ENCODE results near the gene PCED1A.

PCED1A gene

DNA sequence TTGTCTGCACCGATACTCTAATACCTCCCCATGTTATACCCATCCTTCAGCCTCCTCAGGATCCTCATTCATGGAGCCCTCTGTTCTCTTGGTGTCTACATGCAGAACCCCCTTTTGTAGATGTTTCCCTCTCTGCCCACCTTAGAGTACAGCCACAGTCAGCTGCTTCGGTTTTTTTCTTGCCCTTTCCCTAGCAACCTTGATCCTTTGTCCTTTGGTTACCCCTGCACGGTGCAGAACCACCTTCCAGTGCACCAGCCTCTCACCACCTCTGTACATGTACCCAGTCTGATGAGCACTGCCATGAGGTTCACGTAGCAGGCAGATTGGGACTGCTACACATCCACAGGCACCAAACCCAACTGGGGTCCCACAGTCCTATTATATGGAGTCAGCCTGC lies 7.3 kb upstream of the PCED1A start:
- no peak for DNase-seq (ENCODE audit: insufficient read length, low spot score)
- FAIRE-seq, result no peak
- TF ChIP-seq TAF1 (IDR thresholded peaks at IDR 0.05; ENCODE audit: low read depth, low read length), result no peak
- no peak for TF ChIP-seq SPI1 (IDR thresholded peaks at IDR 0.05; ENCODE audit: low read depth, low read length)
- no peak for TF ChIP-seq POLR2AphosphoS5 (IDR thresholded peaks at IDR 0.05; ENCODE audit: low read depth, low read length)
- TF ChIP-seq PAX5 (IDR thresholded peaks at IDR 0.05; ENCODE audit: insufficient read depth, low read length, severe bottlenecking), result no peak
- no peak for TF ChIP-seq POLR2A (IDR thresholded peaks at IDR 0.05; ENCODE audit: low read depth, low read length)
- TF ChIP-seq POU2F2 (IDR thresholded peaks at IDR 0.05; ENCODE audit: low read depth, low read length), result no peak

DNA sequence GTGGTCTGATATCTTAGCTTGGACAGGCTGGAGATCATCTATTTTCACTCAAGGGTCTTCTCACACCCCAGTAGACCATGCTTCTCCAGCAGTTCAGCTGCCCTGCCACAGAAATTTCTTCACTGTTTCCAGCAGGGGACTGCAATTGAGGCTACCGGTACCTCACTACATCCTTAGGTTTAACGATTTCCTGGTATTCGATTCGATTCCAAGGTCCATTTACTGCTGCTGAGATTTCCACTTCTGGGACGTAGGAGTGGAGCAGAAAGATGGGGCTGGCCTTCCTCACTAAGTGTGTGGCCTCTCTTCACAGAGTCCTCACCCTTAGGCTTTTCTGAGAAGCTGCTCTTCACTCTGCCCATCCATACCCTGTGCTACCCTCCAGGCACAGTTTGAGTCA lies 6.2 kb upstream of the PCED1A start:
- FAIRE-seq (no peak), DNase-seq (ENCODE audit: insufficient read length, low spot score) (no peak)
- TF ChIP-seq TAF1 (IDR thresholded peaks at IDR 0.05; ENCODE audit: low read depth, low read length) (no peak), PAX5 (IDR thresholded peaks at IDR 0.05; ENCODE audit: insufficient read depth, low read length, severe bottlenecking) (no peak), POLR2AphosphoS5 (IDR thresholded peaks at IDR 0.05; ENCODE audit: low read depth, low read length) (no peak)

DNA sequence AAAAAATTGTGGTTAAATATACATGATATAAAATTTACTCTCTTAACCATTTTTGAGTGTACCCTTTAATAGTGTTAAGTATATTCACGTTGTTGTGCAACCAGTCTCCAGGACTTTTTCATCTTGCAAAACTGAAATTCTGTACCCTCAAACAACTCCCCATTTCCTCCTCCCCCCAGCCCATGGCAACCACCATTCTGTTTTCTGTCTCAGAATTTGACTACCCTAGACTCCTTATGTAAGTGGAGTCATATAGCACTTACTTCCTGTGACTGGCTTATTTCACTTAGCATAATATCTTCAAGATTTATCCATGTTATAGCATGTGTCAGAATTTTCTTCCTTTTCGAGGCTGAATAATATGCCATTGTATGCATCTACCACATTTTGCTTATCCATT lies 5.2 kb upstream of the PCED1A start:
- TF ChIP-seq TAF1 (IDR thresholded peaks at IDR 0.05; ENCODE audit: low read depth, low read length) (no peak), POLR2A (IDR thresholded peaks at IDR 0.05; ENCODE audit: low read depth, low read length) (no peak), POU2F2 (IDR thresholded peaks at IDR 0.05; ENCODE audit: low read depth, low read length) (no peak), SPI1 (IDR thresholded peaks at IDR 0.05; ENCODE audit: low read depth, low read length) (no peak), POLR2AphosphoS5 (IDR thresholded peaks at IDR 0.05; ENCODE audit: low read depth, low read length) (no peak)
- FAIRE-seq, result no peak
- DNase-seq (ENCODE audit: insufficient read length, low spot score), result no peak

DNA sequence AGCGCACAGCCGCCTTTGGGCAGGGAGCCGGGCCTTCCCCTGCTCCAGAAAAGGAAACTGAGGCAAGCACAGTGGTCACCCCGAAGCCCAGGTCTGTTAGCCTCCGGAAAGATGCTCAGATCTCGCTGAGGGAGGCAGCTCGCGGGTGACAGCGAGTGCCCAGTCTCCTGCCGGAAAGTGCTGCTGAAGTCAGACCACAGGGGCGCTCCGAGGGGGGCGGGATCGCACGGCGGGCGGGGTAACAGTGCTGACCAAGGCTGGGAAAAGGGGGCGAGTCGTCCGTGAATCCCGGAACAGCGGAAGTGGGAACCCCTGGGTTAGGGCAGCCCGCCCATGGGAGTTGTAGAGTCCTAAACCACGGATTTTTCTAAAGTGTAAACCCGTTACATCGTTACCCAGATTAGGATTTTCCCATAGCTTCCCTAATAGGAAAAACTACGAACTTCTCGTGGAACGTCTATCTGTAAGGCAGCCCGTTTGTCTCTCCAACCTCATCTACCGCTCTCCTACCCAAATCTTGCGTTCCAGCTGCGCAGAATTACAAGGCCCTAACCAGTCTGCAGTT lies 594 bp upstream of the PCED1A start:
- no peak for FAIRE-seq

DNA sequence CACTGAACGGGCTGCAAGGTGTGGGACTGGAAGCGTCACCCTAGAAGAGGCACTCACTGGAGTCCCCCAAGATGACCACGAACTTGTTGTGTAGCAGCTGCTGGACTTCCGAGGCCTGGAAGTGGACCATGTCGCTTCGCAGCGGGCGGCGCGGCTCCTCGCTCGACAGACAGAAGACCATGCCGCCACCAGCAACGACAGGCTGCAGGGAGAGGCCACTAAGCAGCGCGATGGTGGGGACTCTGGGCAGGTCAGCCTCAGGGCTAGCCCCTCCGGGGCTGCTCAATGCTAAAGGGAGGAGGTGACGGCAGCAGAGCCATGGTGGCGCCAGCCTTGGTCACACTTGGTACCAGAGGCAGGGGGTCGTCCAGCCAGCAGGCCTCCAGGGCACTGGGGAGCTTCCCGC lies 720 bp downstream of the PCED1A start:
- FAIRE-seq (no peak), DNase-seq (ENCODE audit: insufficient read length, low spot score) (no peak)
- TF ChIP-seq POLR2A (IDR thresholded peaks at IDR 0.05; ENCODE audit: low read depth, low read length) (no peak), PAX5 (IDR thresholded peaks at IDR 0.05; ENCODE audit: insufficient read depth, low read length, severe bottlenecking) (no peak), POLR2AphosphoS5 (IDR thresholded peaks at IDR 0.05; ENCODE audit: low read depth, low read length) (no peak), TAF1 (IDR thresholded peaks at IDR 0.05; ENCODE audit: low read depth, low read length) (no peak), SPI1 (IDR thresholded peaks at IDR 0.05; ENCODE audit: low read depth, low read length) (no peak), POU2F2 (IDR thresholded peaks at IDR 0.05; ENCODE audit: low read depth, low read length) (no peak)

More for the DNA sequence above, 594 bp upstream of the PCED1A start:
- TF ChIP-seq SPI1 (IDR thresholded peaks at IDR 0.05; ENCODE audit: low read depth, low read length) (no peak), PAX5 (IDR thresholded peaks at IDR 0.05; ENCODE audit: insufficient read depth, low read length, severe bottlenecking) (no peak), POLR2AphosphoS5 (IDR thresholded peaks at IDR 0.05; ENCODE audit: low read depth, low read length) (no peak), TAF1 (IDR thresholded peaks at IDR 0.05; ENCODE audit: low read depth, low read length) (no peak), POU2F2 (IDR thresholded peaks at IDR 0.05; ENCODE audit: low read depth, low read length) (no peak), POLR2A (IDR thresholded peaks at IDR 0.05; ENCODE audit: low read depth, low read length) (no peak)
- no peak for DNase-seq (ENCODE audit: insufficient read length, low spot score)

DNA sequence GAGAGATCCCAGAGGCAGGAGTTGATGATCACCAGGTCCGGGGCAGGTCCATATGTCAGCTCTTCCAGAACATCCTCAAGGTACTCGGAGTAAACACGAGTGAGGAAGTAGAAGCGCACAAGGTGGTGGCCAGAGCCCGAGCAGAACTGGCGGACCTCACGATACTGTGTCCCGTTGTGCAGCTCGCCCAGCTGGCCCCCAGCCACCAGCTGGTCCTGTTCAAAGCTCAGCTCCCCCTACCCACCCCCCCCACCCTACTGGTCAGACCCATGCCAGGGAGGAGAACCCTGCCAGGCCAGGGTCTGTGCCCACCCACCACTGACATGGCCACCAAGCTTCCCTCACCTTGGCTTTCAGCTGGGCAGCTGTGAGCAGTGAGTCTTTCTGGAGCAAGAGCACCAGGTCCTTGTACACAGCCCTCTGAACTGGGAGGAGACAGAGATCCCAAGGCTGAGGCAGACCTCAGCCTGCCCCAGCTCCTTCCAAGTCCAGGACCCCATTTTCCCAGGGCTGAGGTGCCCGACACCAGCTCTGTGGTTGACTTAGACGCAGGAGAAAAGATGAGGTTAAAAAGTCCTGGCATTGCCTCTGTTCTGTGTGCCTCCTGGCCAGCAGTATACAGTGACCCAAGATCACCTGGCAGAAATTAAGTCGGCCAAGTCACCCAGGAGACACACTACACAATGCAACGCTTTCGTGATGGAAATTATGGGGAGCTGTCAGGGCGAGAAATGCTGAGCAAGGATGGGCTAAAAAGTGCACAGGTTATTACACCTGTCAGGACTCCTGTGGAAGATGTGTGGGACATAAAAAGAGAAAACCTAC lies 1.4 kb downstream of the PCED1A start:
- FAIRE-seq (peak; percentile 40), DNase-seq (ENCODE audit: insufficient read length, low spot score) (no peak)
- TF ChIP-seq POLR2AphosphoS5 (IDR thresholded peaks at IDR 0.05; ENCODE audit: low read depth, low read length) (no peak), SPI1 (IDR thresholded peaks at IDR 0.05; ENCODE audit: low read depth, low read length) (no peak), POLR2A (IDR thresholded peaks at IDR 0.05; ENCODE audit: low read depth, low read length) (no peak), TAF1 (IDR thresholded peaks at IDR 0.05; ENCODE audit: low read depth, low read length) (no peak), PAX5 (IDR thresholded peaks at IDR 0.05; ENCODE audit: insufficient read depth, low read length, severe bottlenecking) (no peak), POU2F2 (IDR thresholded peaks at IDR 0.05; ENCODE audit: low read depth, low read length) (no peak)

DNA sequence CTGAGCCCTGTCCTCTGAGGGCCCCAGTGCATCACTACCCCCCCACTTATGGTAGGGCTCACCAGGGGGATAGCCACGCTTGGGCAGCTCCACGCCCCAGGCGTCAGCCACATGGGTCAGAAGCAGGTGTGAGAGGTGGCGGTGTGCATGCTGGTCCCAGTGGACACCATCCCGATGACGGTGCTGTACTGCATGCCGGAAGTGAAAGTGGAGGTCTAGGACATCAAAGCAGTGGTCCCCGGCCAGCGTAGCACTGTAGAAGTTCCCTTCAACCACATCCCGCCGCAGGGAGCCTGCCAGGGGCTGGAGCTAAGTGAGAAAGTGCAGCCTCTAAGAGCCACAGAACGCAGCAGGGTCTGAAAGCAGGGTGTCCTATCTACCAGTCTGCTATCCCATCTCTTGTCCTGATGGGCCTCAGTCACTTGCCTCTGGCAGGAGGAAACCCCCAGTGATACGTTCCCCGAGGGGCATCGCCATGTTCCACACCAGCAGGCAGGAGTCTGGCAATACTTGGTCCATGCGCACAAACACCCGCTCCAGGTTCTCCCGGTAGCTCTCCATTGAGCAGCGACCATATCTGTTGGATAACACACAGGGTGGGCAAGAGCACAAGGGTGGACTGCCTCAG lies 2.2 kb downstream of the PCED1A start:
- TF ChIP-seq POLR2A (IDR thresholded peaks at IDR 0.05; ENCODE audit: low read depth, low read length) (no peak), TAF1 (IDR thresholded peaks at IDR 0.05; ENCODE audit: low read depth, low read length) (no peak), POLR2AphosphoS5 (IDR thresholded peaks at IDR 0.05; ENCODE audit: low read depth, low read length) (no peak), POU2F2 (IDR thresholded peaks at IDR 0.05; ENCODE audit: low read depth, low read length) (no peak), SPI1 (IDR thresholded peaks at IDR 0.05; ENCODE audit: low read depth, low read length) (no peak), PAX5 (IDR thresholded peaks at IDR 0.05; ENCODE audit: insufficient read depth, low read length, severe bottlenecking) (no peak)
- FAIRE-seq, result peak; percentile 28
- no peak for DNase-seq (ENCODE audit: insufficient read length, low spot score)

DNA sequence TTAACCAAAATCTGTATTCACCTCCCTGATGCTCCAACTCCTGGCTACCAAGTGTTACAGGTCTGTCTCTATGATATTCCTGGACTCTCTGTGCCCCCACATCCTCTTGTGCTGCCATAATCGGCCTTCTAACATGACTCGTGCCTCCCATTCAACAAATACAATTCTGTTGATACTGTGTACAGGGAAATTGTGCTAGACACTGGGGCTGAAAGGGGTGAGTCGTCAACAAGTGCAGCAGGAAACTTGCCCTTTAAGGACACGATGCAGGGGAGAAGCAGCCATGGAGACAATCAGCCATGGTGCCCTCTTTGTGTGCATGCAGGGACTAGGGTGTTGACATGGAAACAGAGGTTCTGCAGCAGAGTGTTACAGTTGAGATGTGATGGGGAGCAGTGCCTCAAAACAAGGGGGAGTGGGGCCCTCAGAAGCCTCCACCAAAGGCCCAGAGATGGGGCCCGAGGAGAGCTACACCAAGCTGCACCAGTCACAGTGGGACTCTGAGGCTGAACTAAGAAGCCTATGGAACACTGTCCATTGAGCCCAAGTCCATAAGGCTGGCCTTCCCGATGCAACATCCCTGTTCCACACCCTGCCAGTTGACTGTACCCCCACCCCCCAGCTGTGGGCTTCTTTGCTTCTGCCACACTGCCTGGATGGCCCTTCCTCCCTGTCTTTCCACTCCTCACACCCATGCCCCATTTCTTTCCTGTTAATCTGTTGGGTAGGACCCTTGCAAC lies 3.1 kb downstream of the PCED1A start:
- DNase-seq (ENCODE audit: insufficient read length, low spot score) (no peak), FAIRE-seq (no peak)
- no peak for TF ChIP-seq POLR2A (IDR thresholded peaks at IDR 0.05; ENCODE audit: low read depth, low read length)
- TF ChIP-seq POLR2AphosphoS5 (IDR thresholded peaks at IDR 0.05; ENCODE audit: low read depth, low read length), result no peak
- no peak for TF ChIP-seq POU2F2 (IDR thresholded peaks at IDR 0.05; ENCODE audit: low read depth, low read length)
- TF ChIP-seq PAX5 (IDR thresholded peaks at IDR 0.05; ENCODE audit: insufficient read depth, low read length, severe bottlenecking), result no peak
- TF ChIP-seq TAF1 (IDR thresholded peaks at IDR 0.05; ENCODE audit: low read depth, low read length), result no peak
- TF ChIP-seq SPI1 (IDR thresholded peaks at IDR 0.05; ENCODE audit: low read depth, low read length), result no peak

DNA sequence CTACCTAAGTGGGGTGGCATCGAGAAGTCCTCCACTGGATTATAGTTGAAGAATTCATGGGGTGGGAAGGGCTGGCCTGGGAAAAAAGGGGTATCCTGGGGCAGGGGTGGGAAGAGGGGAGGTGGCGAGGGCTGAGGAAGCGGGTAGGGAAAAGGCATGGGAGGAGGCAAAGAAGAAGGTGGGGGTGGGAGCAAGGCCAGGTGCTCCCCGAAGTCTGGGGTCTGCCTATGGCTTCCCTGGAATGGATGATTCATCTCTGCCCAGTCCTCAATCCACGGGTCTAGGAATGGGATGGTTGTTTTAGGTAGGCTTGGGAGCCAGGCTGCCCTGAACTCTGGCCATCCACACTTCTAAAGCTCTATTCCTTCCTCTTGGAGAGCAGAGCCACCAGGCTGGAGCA lies 4.4 kb downstream of the PCED1A start:
- no peak for DNase-seq (ENCODE audit: insufficient read length, low spot score)
- FAIRE-seq, result no peak
- no peak for TF ChIP-seq POU2F2 (IDR thresholded peaks at IDR 0.05; ENCODE audit: low read depth, low read length)
- TF ChIP-seq SPI1 (IDR thresholded peaks at IDR 0.05; ENCODE audit: low read depth, low read length), result no peak
- TF ChIP-seq TAF1 (IDR thresholded peaks at IDR 0.05; ENCODE audit: low read depth, low read length), result no peak
- TF ChIP-seq POLR2AphosphoS5 (IDR thresholded peaks at IDR 0.05; ENCODE audit: low read depth, low read length), result no peak
- no peak for TF ChIP-seq PAX5 (IDR thresholded peaks at IDR 0.05; ENCODE audit: insufficient read depth, low read length, severe bottlenecking)
- no peak for TF ChIP-seq POLR2A (IDR thresholded peaks at IDR 0.05; ENCODE audit: low read depth, low read length)

Data from GM12891 (cell line).